GM19023 (cell line): ENCODE data around the gene ARMC7.
"Not testable (repeated sequence)": the region's sequence is repeated elsewhere in the genome, so short reads cannot be mapped to it uniquely, and the experiment has no call there.

Experiments used
- ATAC-seq: cut with Tn5 transposase; IDR thresholded peaks from one replicate; pipeline ENCODE4 v1.9.1; 2021; ENCODE audit warnings: mild to moderate bottlenecking, moderate library complexity; ENCODE audit not compliant: unreplicated experiment

ARMC7 gene

GRCh38 chr17:75152523-75152921 is 42.8 kb downstream of the ARMC7 start:
- ATAC-seq = no peak

- ATAC-seq = no peak
Observed at GRCh38 chr17:75152922-75153779, 43.4 kb downstream of the ARMC7 start.

- ATAC-seq = no peak
Observed at GRCh38 chr17:75153780-75154194, 44.0 kb downstream of the ARMC7 start.

GRCh38 chr17:75154195-75155106 is 44.7 kb downstream of the ARMC7 start, which contains the start of gene JPT1:
TSS of gene JPT1 (minus strand) at chr17:75154512. CDS start at chr17:75154397, 115 bp downstream.
- peak; percentile 95 for ATAC-seq

GRCh38 chr17:75155191-75155601 is 45.4 kb downstream of the ARMC7 start:
- no peak for ATAC-seq

- ATAC-seq = not testable (repeated sequence)
Observed at GRCh38 chr17:75158480-75158879, 48.7 kb downstream of the ARMC7 start.

- no peak for ATAC-seq
Observed at GRCh38 chr17:75159196-75160031, 49.6 kb downstream of the ARMC7 start.

- ATAC-seq = no peak
Observed at GRCh38 chr17:75160211-75160610, 50.4 kb downstream of the ARMC7 start.

- ATAC-seq = no peak
Observed at GRCh38 chr17:75163074-75163473, 53.3 kb downstream of the ARMC7 start.

- ATAC-seq = not testable (repeated sequence)
Observed at GRCh38 chr17:75164606-75165005, 54.8 kb downstream of the ARMC7 start.

GRCh38 chr17:75168998-75169397 is 59.2 kb downstream of the ARMC7 start:
- no peak for ATAC-seq

GRCh38 chr17:75173526-75173925 is 63.8 kb downstream of the ARMC7 start:
- no peak for ATAC-seq

GRCh38 chr17:75174996-75175395 is 65.2 kb downstream of the ARMC7 start:
- no peak for ATAC-seq

GRCh38 chr17:75176625-75177024 is 66.9 kb downstream of the ARMC7 start:
- ATAC-seq = no peak

- ATAC-seq = no peak
Observed at GRCh38 chr17:75178453-75178852, 68.7 kb downstream of the ARMC7 start.
